ENCODE measurements around the gene FKBP2. TPM values are rescaled to one million over a fixed set of nuclear protein-coding genes. Genes with fewer than 3 reads are reported as not detected.

The FKBP2 gene
- total RNA-seq, 1 donor from 2014 or later, result 55.7 TPM

GRCh38 chr11:64284962-64285884, 44.3 kb downstream of the FKBP2 start, which contains the start of gene GPR137:
Gene GPR137 (plus strand): TSS chr11:64285848. CDS start chr11:64286525, 677 bp downstream.
- DNase-seq (ENCODE audit: low spot score), result peak; percentile 90

- DNase-seq (ENCODE audit: low spot score), result no peak
These were observed 45.2 kb downstream of the FKBP2 start for GRCh38 chr11:64285885-64286800.

- no peak for DNase-seq (ENCODE audit: low spot score)
These were observed 45.9 kb downstream of the FKBP2 start for GRCh38 chr11:64286801-64287159.

- DNase-seq (ENCODE audit: low spot score), result no peak
These were observed 46.9 kb downstream of the FKBP2 start for GRCh38 chr11:64287676-64288352.

GRCh38 chr11:64288353-64288750, 47.5 kb downstream of the FKBP2 start:
- no peak for DNase-seq (ENCODE audit: low spot score)

- no peak for DNase-seq (ENCODE audit: low spot score)
These were observed 48.2 kb downstream of the FKBP2 start for GRCh38 chr11:64289002-64289564.

- DNase-seq (ENCODE audit: low spot score), result no peak
These were observed 49.7 kb downstream of the FKBP2 start for GRCh38 chr11:64290352-64291261.

GRCh38 chr11:64291262-64291751, 50.4 kb downstream of the FKBP2 start, which contains the start of gene KCNK4:
Gene KCNK4 (plus strand): TSS chr11:64291302. CDS start chr11:64293019, 1,717 bp downstream.
- DNase-seq (ENCODE audit: low spot score), result no peak

GRCh38 chr11:64291752-64292459, 51.0 kb downstream of the FKBP2 start:
- no peak for DNase-seq (ENCODE audit: low spot score)

GRCh38 chr11:64292460-64293254, 51.8 kb downstream of the FKBP2 start:
- DNase-seq (ENCODE audit: low spot score), result no peak

Other genes with a start within 250 kb of the FKBP2 start
- gene FLRT1, start 205.2 kb upstream of the FKBP2 start, total RNA-seq, result 0.13 TPM
- 27.3 TPM for gene MACROD1, start 75.0 kb upstream of the FKBP2 start, total RNA-seq
- gene STIP1, start 54.9 kb upstream of the FKBP2 start, total RNA-seq, result 119 TPM
- 15.5 TPM for gene FERMT3, start 34.4 kb upstream of the FKBP2 start, total RNA-seq
- 49.4 TPM for gene TRPT1, start 14.9 kb upstream of the FKBP2 start, total RNA-seq
- gene NUDT22, start 14.8 kb upstream of the FKBP2 start, total RNA-seq, result 82.7 TPM
- 44.1 TPM for gene DNAJC4, start 10.5 kb upstream of the FKBP2 start, total RNA-seq
- 51.6 TPM for gene VEGFB, start 6.5 kb upstream of the FKBP2 start, total RNA-seq
- 136 TPM for gene PPP1R14B, start 5.8 kb downstream of the FKBP2 start, total RNA-seq
- 33.5 TPM for gene PLCB3, start 10.4 kb downstream of the FKBP2 start, total RNA-seq
- 43.0 TPM for gene BAD, start 43.6 kb downstream of the FKBP2 start, total RNA-seq
- gene GPR137, start 44.8 kb downstream of the FKBP2 start, total RNA-seq, result 31.0 TPM
- not detected for gene KCNK4, start 50.2 kb downstream of the FKBP2 start, total RNA-seq
- gene CATSPERZ, start 59.3 kb downstream of the FKBP2 start, total RNA-seq, result not detected
- gene ESRRA, start 64.4 kb downstream of the FKBP2 start, total RNA-seq, result 82.8 TPM
- gene TRMT112, start 76.5 kb downstream of the FKBP2 start, total RNA-seq, result 156 TPM
- 255 TPM for gene PRDX5, start 77.0 kb downstream of the FKBP2 start, total RNA-seq
- 17.1 TPM for gene CCDC88B, start 99.1 kb downstream of the FKBP2 start, total RNA-seq
- gene RPS6KA4, start 118.1 kb downstream of the FKBP2 start, total RNA-seq, result 31.3 TPM

Measured in ureter (tissue), 1 donor.